Measurements from ENCODE around the gene IGSF22. TPM values are rescaled to one million over a fixed set of nuclear protein-coding genes. Genes with fewer than 3 reads are reported as not detected.
"Not testable (repeated sequence)": the region's sequence is repeated elsewhere in the genome, so short reads cannot be mapped to it uniquely, and the experiment has no call there.

Gene IGSF22
- total RNA-seq, 1 donor from 2014 or later = 1.1 TPM

- Mint-ChIP-seq H3K27me3 (ENCODE audit: unreplicated experiment) (peaks cover 2% of the 10 kb centered on the region), H3K9me3 (ENCODE audit: unreplicated experiment) (peaks cover under 1% of the 10 kb centered on the region), H3K4me1 (ENCODE audit: low read depth, unreplicated experiment) (no peaks in the 10 kb centered on the region), H3K27ac (ENCODE audit: unreplicated experiment) (no peak overlapping the region), H3K4me3 (ENCODE audit: unreplicated experiment) (no peak overlapping the region), H3K36me3 (ENCODE audit: unreplicated experiment) (no peaks in the 10 kb centered on the region)
- TF ChIP-seq CTCF (IDR thresholded peaks at IDR 0.05; ENCODE audit: partially characterized antibody, unreplicated experiment) = no peak
- DNase-seq = no peak
Observed at GRCh38 chr11:18692941-18693760, 32.8 kb downstream of the IGSF22 start.

- H3K27ac Mint-ChIP-seq (ENCODE audit: unreplicated experiment); H3K4me3 Mint-ChIP-seq (ENCODE audit: unreplicated experiment); H3K4me1 Mint-ChIP-seq (ENCODE audit: low read depth, unreplicated experiment): not testable (repeated sequence)
Observed at GRCh38 chr11:18691467-18692140, 34.4 kb downstream of the IGSF22 start.

GRCh38 chr11:18684267-18684666 is 41.7 kb downstream of the IGSF22 start:
- Mint-ChIP-seq H3K27me3 (ENCODE audit: unreplicated experiment) (peaks cover 3% of the 10 kb centered on the region), H3K4me3 (ENCODE audit: unreplicated experiment) (no peak overlapping the region), H3K4me1 (ENCODE audit: low read depth, unreplicated experiment) (no peaks in the 10 kb centered on the region), H3K9me3 (ENCODE audit: unreplicated experiment) (no peaks in the 10 kb centered on the region), H3K27ac (ENCODE audit: unreplicated experiment) (no peak overlapping the region), H3K36me3 (ENCODE audit: unreplicated experiment) (no peaks in the 10 kb centered on the region)
- no peak for TF ChIP-seq CTCF (IDR thresholded peaks at IDR 0.05; ENCODE audit: partially characterized antibody, unreplicated experiment)
- no peak for DNase-seq

More at GRCh38 chr11:18691467-18692140, 34.4 kb downstream of the IGSF22 start:
- not testable (repeated sequence) for H3K36me3 Mint-ChIP-seq (ENCODE audit: unreplicated experiment); DNase-seq; H3K9me3 Mint-ChIP-seq (ENCODE audit: unreplicated experiment); H3K27me3 Mint-ChIP-seq (ENCODE audit: unreplicated experiment)

GRCh38 chr11:18682466-18682865 is 43.5 kb downstream of the IGSF22 start:
- Mint-ChIP-seq H3K27ac (ENCODE audit: unreplicated experiment) (no peak overlapping the region), H3K4me3 (ENCODE audit: unreplicated experiment) (no peak overlapping the region), H3K36me3 (ENCODE audit: unreplicated experiment) (no peaks in the 10 kb centered on the region), H3K27me3 (ENCODE audit: unreplicated experiment) (peaks cover 3% of the 10 kb centered on the region), H3K4me1 (ENCODE audit: low read depth, unreplicated experiment) (no peaks in the 10 kb centered on the region), H3K9me3 (ENCODE audit: unreplicated experiment) (no peaks in the 10 kb centered on the region)
- no peak for DNase-seq
- TF ChIP-seq CTCF (IDR thresholded peaks at IDR 0.05; ENCODE audit: partially characterized antibody, unreplicated experiment) = no peak

- not testable (repeated sequence) for H3K27me3 Mint-ChIP-seq (ENCODE audit: unreplicated experiment); H3K4me3 Mint-ChIP-seq (ENCODE audit: unreplicated experiment); H3K4me1 Mint-ChIP-seq (ENCODE audit: low read depth, unreplicated experiment); H3K9me3 Mint-ChIP-seq (ENCODE audit: unreplicated experiment); H3K27ac Mint-ChIP-seq (ENCODE audit: unreplicated experiment); H3K36me3 Mint-ChIP-seq (ENCODE audit: unreplicated experiment); DNase-seq
Observed at GRCh38 chr11:18681949-18682348, 44.0 kb downstream of the IGSF22 start.

- H3K27ac Mint-ChIP-seq (ENCODE audit: unreplicated experiment) = no peak overlapping the region
- H3K4me1 Mint-ChIP-seq (ENCODE audit: low read depth, unreplicated experiment) = no peaks in the 10 kb centered on the region
- H3K36me3 Mint-ChIP-seq (ENCODE audit: unreplicated experiment) = no peaks in the 10 kb centered on the region
- no peak for DNase-seq
- H3K4me3 Mint-ChIP-seq (ENCODE audit: unreplicated experiment) = no peak overlapping the region
- H3K9me3 Mint-ChIP-seq (ENCODE audit: unreplicated experiment) = no peaks in the 10 kb centered on the region
- no peaks in the 10 kb centered on the region for H3K27me3 Mint-ChIP-seq (ENCODE audit: unreplicated experiment)
- no peak for TF ChIP-seq CTCF (IDR thresholded peaks at IDR 0.05; ENCODE audit: partially characterized antibody, unreplicated experiment)
Observed at GRCh38 chr11:18677560-18677959, 48.4 kb downstream of the IGSF22 start.

Data from glutamatergic neuron (in vitro differentiated cells).